ENCODE data around the gene PIK3CD. TPM values are rescaled to one million over a fixed set of nuclear protein-coding genes. Genes with fewer than 3 reads are reported as not detected.

Gene PIK3CD
- total RNA-seq, 1 experiment from 2014 or later = 10.3 TPM

DNA sequence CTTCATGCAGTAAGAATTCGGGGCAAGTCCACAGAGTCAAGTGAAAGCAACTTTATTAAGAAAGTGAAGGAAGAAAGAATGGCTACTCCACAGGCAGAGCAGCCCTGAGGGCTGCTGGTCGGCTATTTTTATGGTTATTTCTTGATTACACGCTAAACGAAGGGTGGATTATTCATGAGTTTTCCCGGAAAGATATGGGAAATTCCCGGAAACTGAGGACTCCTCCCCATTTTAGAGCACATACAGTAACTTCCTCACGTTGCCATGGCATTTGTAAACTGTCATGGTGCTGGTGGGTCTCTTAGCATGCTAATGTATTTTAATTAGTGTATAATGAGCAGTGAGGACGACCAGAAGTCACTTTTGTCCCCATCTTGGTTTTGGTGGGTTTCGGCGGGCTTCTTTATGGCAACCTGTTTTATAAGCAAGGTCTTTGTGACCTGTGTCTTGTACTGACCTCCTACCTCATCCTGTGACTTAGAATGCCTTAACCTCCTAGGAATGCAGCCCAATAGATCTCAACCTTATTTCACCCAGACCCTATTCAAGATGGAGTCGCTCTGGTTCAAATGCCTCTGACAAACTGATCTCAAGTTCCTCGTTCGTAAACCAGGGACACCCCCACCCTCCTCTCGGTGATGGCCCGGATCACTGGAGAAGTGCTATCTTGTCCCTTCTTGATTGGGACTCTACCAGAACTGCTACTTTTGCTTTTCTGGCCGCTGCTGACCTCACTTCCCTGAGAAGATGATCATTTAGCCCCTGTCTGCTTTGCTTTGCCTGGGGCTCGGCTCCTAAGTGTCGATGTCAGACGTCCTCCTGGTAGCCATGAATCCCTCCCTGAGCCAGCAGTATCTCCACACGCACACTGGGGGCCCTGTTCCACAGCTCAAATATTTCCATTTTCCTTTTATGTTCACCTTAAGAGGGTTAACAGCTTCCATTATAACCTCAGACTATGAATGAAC, 123.5 kb downstream of the PIK3CD start:
- no peaks in the 10 kb centered on the region for H4K20me1 ChIP-seq (ENCODE audit: insufficient read depth)
- no peaks in the 10 kb centered on the region for H3K9me3 ChIP-seq (ENCODE audit: insufficient read depth, low read depth)
- no TSS peak for BruUV-seq (replicated peaks)
- H3K36me3 ChIP-seq (ENCODE audit: low read depth) = no peaks in the 10 kb centered on the region
- TF ChIP-seq, protein P1, sequence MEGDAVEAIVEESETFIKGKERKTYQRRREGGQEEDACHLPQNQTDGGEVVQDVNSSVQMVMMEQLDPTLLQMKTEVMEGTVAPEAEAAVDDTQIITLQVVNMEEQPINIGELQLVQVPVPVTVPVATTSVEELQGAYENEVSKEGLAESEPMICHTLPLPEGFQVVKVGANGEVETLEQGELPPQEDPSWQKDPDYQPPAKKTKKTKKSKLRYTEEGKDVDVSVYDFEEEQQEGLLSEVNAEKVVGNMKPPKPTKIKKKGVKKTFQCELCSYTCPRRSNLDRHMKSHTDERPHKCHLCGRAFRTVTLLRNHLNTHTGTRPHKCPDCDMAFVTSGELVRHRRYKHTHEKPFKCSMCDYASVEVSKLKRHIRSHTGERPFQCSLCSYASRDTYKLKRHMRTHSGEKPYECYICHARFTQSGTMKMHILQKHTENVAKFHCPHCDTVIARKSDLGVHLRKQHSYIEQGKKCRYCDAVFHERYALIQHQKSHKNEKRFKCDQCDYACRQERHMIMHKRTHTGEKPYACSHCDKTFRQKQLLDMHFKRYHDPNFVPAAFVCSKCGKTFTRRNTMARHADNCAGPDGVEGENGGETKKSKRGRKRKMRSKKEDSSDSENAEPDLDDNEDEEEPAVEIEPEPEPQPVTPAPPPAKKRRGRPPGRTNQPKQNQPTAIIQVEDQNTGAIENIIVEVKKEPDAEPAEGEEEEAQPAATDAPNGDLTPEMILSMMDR (conservative IDR thresholded peaks at IDR 0.05) = no peak
- TF ChIP-seq EZH2 (IDR thresholded peaks at IDR 0.05; ENCODE audit: low read depth) = no peak
- DNase-seq = no peak
- H3K9me2 ChIP-seq (ENCODE audit: insufficient read depth) = no peaks in the 10 kb centered on the region
- H2AFZ ChIP-seq = no peak overlapping the region
- no peak overlapping the region for H3K27ac ChIP-seq
- intact Hi-C loops (cut with micrococcal nuclease; ENCODE audit: unreplicated experiment) = no loop called here
- H3K79me2 ChIP-seq (ENCODE audit: low read depth) = no peaks in the 10 kb centered on the region
- no peak overlapping the region for H3K4me2 ChIP-seq
- no peak overlapping the region for H3K4me3 ChIP-seq
- peaks cover 4% of the 10 kb centered on the region; the same call in 1 of the 2 replicates for H3F3A ChIP-seq (ENCODE audit: insufficient read depth, low read depth)
- ChIA-PET POLR2A (ENCODE audit: unreplicated experiment) (no interaction called here), CTCF (no interaction called here)
- H3K27me3 ChIP-seq (ENCODE audit: insufficient read depth, low read depth) = no peaks in the 10 kb centered on the region
- no peaks in the 10 kb centered on the region for H3K4me1 ChIP-seq (replicated peaks; ENCODE audit: insufficient read depth)

DNA sequence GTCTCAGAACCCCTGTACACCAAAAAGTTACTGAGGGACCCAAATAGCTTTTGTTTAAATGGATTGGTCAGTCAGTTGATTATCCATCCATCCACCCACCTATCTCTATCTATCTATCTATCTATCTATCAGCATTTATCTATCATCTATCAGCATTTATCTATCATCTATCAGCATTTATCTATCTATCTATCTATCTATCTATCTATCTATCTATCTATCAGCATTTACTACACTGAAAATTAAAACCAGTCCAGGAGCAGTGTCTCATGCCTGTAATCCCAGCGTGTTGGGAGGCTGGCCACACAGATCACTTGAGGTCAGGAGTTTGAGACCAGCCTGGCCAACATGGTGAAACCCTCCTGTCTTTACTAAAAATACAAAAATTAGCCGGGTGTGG, 125.2 kb downstream of the PIK3CD start:
- H4K20me1 ChIP-seq (ENCODE audit: insufficient read depth) = no peaks in the 10 kb centered on the region; the same call in none of the 2 replicates
- no peak overlapping the region for H2AFZ ChIP-seq
- DNase-seq = no peak
- H3K27me3 ChIP-seq (ENCODE audit: insufficient read depth, low read depth) = no peaks in the 10 kb centered on the region
- H3F3A ChIP-seq (ENCODE audit: insufficient read depth, low read depth) = 0 out of 2 replicates have a peak, but pooled peaks cover 4% of the 10 kb centered on the region
- H3K4me1 ChIP-seq (replicated peaks; ENCODE audit: insufficient read depth) = no peaks in the 10 kb centered on the region
- TF ChIP-seq, protein P1 (conservative IDR thresholded peaks at IDR 0.05) = no peak
- no peak for TF ChIP-seq EZH2 (IDR thresholded peaks at IDR 0.05; ENCODE audit: low read depth)
- CTCF ChIA-PET = interaction anchor here (0.5 kb wide), 1 partner anchor 137 kb away, joined by 3 read pairs; no protein-coding TSS in a partner anchor
- 0 out of 2 replicates have a peak, but pooled peaks cover 1% of the 10 kb centered on the region for H3K79me2 ChIP-seq (ENCODE audit: low read depth)
- H3K9me3 ChIP-seq (ENCODE audit: insufficient read depth, low read depth) = no peaks in the 10 kb centered on the region
- no peak overlapping the region for H3K27ac ChIP-seq
- POLR2A ChIA-PET (ENCODE audit: unreplicated experiment) = no interaction called here
- BruUV-seq (replicated peaks) = no TSS peak
- H3K4me3 ChIP-seq = no peak overlapping the region
- intact Hi-C loops (cut with micrococcal nuclease; ENCODE audit: unreplicated experiment) = no loop called here
- no peaks in the 10 kb centered on the region for H3K9me2 ChIP-seq (ENCODE audit: insufficient read depth)
- H3K4me2 ChIP-seq = no peak overlapping the region
- no peaks in the 10 kb centered on the region for H3K36me3 ChIP-seq (ENCODE audit: low read depth)

Other genes starting within 250 kb of the PIK3CD start
- 3.0 and 4.4 TPM in 2 replicates for gene SLC25A33, start 112.3 kb upstream of the PIK3CD start, total RNA-seq (2021)
- 17.2 and 17.4 TPM in 2 replicates for gene TMEM201, start 62.8 kb upstream of the PIK3CD start, total RNA-seq (2021)
- gene CLSTN1, start 172.2 kb downstream of the PIK3CD start, total RNA-seq (2021) = 138 and 140 TPM in 2 replicates

Measured in PC-9 (cell line).